Dedifferentiated amniotic fluid mesenchymal stem cell (primary cell): ENCODE measurements around the gene ARID2.

Experiments used
- DNase-seq: peaks from one replicate; pipeline ENCODE4 v3.0.0-alpha.2; 2016; ENCODE audit errors: extremely low spot score

Gene ARID2, protein sequence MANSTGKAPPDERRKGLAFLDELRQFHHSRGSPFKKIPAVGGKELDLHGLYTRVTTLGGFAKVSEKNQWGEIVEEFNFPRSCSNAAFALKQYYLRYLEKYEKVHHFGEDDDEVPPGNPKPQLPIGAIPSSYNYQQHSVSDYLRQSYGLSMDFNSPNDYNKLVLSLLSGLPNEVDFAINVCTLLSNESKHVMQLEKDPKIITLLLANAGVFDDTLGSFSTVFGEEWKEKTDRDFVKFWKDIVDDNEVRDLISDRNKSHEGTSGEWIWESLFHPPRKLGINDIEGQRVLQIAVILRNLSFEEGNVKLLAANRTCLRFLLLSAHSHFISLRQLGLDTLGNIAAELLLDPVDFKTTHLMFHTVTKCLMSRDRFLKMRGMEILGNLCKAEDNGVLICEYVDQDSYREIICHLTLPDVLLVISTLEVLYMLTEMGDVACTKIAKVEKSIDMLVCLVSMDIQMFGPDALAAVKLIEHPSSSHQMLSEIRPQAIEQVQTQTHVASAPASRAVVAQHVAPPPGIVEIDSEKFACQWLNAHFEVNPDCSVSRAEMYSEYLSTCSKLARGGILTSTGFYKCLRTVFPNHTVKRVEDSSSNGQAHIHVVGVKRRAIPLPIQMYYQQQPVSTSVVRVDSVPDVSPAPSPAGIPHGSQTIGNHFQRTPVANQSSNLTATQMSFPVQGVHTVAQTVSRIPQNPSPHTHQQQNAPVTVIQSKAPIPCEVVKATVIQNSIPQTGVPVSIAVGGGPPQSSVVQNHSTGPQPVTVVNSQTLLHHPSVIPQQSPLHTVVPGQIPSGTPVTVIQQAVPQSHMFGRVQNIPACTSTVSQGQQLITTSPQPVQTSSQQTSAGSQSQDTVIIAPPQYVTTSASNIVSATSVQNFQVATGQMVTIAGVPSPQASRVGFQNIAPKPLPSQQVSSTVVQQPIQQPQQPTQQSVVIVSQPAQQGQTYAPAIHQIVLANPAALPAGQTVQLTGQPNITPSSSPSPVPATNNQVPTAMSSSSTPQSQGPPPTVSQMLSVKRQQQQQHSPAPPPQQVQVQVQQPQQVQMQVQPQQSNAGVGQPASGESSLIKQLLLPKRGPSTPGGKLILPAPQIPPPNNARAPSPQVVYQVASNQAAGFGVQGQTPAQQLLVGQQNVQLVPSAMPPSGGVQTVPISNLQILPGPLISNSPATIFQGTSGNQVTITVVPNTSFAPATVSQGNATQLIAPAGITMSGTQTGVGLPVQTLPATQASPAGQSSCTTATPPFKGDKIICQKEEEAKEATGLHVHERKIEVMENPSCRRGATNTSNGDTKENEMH (N-terminal part only)

DNA sequence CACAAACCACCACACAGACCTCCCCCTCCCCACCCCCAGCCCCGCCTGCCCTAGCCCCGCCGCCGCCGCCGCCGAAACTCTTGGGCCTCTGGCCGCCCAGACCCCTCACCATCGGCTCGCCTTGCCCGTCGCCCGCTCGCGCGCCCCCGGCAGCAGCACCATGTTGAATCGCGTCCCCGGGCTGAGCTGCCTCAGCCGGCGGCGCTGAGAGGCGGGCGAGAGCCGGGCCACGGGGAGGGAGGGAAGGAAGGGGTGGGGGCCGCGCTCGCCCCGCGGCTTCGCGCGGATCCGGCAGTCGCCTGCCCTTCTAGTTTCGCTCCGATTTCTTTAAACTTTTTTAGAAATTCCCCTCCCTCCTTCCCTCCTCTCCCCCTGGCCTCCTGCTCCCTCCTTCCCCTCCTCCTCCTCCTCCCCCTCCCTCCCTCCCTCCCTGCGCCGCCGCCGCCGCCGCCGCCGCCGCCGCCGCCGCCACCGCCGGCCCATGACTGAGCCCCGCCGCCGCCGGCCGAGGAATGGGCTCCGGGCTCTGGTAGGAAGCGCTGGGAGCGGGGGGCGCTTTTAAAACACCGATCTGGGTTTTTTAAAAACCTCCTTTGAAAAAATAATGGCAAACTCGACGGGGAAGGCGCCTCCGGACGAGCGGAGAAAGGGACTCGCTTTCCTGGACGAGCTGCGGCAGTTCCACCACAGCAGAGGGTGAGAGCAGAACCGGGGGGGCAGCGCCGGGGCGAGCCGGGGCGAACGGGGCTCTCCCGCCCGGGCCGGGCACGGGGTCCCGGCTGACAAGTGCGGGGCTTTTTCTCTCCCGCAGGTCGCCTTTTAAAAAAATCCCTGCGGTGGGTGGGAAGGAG is at the start of gene ARID2:
Gene ARID2, plus strand, starts transcription at position 474 of the 851 bp plus-strand sequence. Its CDS starts 131 bp downstream, at position 605.
- DNase-seq, result peak; percentile 50

DNA sequence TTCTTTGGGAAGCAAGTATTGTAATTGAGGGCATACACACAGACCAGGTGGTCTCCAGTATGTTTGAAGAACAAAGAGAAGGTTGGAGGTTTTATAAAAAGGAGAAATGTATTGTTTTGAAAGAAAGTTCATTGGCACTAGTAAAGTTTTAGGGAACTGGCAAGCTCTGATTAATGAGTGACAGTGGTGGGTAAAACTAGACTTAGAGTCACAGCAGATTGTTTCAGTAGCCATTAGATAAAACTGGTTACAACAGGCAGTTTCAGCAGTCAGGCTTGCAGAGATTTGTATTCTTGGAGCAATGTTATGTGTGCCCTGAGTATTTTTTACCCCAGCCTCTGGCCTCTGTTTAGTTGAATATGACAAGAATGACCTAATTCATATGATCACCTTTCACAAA is 49.1 kb upstream of the ARID2 start:
- no peak for DNase-seq

DNA sequence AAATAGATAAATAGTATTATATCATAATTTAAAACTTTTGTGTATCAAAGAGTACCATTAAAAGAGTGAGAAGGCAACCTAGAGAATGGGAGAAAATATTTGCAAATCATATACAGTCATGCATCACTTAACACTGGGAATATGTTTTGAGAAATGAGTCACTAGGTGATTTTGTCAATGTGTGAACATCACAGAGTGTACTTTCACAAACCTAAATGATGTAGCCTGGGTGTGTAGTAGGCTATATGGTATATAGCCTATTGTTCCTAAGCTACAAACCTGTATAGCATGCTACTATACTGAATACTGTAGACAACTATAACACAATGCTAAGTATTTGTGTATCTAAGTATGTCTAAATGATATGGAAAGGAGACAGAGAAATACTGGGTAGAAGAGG is 48.0 kb upstream of the ARID2 start:
- DNase-seq, result no peak

DNA sequence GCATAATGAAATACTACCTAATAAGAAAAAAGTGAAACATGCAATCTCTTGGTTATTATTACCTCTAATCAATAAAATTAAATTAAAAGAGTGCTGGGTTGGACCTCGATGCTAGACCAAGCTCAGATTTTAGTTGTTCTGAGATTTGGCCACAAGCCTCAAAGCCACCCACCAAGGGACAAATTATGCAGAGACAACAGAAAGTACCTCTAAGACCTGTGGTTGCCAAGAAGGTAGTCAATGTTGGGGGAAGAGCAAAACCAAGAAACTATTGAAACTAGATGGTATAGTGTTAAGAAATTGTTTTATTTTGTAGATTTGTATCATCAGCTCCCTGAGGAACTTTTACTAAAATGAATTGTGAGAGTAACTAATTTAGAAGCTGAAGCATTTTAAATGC is 43.8 kb upstream of the ARID2 start:
- DNase-seq, result no peak

DNA sequence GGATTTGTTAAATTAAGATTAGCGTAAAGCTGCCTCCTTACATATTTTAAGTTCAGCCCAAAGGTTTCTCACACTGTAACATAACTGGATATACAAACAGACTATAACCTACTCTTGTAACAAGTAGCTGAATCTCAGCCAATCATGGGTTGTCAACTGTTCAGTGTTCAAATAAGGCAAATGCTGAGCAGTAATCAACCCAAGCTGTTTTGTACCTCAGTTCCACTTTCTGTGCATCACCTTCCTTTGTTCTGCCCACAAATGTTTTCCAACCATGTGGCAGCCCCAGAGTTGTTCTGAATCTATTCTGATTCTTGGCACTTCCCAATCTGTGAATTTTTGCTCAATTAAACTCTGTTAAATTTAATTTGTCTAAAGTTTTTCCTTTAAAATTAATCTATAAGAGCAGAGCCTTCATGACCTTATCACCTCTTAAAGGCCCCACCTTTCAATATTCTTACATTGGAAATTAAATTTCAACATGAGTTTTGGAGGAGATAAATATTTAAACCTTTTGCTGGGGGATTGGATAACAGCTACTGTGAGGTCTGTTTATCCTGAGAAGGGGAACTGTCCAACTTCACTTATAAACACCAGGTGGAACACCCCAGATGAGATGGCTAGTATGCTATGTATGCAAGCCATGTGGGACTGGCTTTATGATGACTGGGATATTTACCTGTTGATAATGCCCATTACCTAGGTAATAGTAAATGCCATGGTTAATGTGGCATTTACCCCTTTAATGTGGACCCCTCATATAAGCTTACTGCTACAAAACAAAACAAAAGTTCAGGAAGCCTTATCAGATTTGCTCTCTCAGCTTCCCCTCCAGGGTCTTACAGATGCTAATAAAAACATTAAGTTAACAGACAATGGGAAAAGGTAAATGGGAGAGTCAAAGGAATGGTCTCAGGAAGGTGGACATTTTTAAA is 42.2 kb upstream of the ARID2 start:
- DNase-seq, result no peak

DNA sequence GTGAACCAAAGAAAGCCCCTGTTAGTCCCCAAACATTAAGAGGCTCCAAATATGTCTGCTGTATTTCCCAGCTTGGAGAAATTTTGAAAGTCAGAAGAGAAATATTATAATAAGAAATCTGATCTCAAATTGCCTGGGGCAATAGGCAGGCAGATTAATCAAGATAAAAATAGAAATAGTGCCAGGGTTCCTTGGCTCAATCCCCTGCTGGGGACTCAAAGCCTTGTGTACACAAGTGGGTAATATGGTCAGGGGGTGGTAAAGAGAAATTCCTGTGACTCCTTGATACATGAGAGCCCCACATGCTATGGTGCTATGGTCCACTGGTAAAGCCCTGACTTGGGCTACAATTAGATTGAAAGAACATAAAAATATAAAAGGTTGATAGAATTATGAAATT is 41.3 kb upstream of the ARID2 start:
- DNase-seq, result peak; percentile 61

DNA sequence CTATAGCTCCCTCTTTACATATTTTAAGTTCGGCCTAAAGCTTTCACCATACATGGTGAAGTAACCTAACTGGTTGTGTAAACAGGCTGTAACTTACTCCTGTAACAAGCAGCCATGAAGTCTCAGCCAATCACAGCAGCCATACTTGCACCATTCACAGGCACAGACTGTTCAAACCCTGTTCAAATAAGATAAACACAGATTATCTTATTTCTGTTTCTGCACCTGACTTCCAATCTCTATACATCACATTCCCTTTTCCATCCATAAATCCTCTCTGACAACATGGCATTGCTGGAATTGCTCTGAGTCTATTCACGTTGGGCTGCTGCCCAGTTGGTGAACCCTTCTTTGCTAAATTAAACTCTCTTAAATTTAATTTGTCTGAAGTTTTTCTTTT is 34.5 kb upstream of the ARID2 start:
- no peak for DNase-seq

DNA sequence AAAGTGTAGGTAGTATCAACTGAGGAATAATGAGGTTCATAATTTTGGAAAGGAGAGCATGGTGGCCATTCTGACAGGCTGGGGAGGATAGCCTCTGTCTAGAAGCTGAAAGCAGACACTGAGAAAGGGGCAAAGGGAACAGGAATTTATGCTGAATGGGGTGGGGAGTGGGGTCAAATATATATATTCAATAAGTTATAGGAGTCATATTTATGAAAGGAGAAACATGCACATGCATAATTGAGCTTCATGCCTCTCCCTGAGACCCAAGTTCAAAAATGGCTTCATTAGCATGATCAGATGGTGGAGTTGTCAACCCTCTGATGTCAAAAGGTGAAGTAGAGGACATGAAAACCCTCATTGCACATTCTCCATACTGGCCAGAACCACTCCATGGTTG is 33.9 kb upstream of the ARID2 start:
- DNase-seq, result no peak

DNA sequence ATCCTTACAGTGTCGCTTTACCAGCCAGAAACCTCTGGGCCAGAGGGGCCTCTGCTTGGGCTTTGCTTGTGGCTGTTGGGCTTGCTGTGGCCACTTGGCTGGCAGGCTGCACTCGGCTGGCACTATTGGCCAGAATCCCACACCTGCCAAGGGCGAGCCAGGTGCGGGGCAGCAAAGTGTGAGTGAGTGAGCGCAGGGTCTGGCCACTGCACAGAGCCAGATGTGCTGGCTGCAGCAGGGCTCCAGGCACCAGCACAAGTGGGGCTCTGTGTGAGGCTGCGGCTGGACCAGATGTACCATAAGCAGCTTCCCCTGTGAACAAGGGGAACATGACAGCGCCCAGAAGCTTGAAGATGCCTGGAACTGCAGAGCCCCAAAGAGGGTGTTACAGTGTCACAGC is 33.5 kb upstream of the ARID2 start:
- DNase-seq, result no peak

DNA sequence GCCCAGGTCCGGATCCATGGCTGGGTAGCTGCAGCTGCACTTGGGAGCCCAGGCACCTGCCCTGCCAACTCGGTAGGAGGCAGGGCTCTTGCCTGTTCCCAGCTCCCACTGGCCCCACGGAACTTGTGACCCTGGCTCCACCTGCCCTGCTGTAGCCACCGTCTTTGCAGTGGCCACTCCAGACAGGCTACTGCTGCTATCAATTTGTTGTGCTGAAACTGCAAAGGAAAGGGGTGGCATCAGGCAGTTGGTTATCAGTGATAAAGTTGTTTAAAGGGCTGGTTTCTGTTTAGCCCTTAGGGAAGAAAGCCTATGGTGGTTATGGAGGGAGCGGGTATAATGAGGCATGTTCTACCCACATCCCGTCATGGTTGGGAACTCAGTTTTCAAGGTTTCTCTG is 32.1 kb upstream of the ARID2 start:
- no peak for DNase-seq

DNA sequence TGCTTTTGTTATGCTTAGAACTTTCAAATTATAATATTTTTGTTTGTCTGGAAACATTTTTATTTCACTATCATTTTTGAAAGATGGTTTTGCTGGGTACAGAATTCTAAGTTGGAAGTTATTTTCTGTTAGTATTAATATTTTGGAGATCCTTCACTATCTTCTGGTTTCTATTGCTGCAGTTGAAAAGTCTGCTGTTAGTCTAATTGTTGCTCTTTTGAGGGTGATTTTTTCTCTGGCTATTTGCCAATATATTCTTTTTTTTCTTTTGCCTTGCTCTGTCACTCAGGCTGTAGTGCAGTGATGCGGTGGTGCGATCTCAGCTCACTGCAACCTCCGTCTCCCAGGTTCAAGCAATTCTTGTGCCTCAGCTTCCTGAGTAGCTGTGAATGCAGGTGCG is 28.2 kb upstream of the ARID2 start:
- no peak for DNase-seq

DNA sequence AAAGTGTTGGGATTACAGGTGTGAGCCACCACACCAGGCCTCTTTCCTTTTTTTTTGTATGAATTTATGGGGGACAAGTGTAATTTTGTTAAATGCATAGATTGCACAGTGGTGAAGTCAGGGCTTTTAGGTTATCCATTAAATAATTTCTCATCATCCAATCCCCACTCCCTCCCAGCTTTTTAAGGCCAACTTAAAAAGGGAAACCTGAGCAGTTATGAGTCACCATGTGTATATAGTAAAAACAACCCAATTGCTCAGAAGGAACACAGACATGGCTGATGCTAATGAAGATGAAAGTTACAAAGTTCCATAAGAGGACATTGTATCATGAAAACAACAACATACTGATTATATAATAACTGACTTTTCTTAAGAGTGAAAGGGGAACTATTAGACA is 25.6 kb upstream of the ARID2 start:
- DNase-seq, result no peak

DNA sequence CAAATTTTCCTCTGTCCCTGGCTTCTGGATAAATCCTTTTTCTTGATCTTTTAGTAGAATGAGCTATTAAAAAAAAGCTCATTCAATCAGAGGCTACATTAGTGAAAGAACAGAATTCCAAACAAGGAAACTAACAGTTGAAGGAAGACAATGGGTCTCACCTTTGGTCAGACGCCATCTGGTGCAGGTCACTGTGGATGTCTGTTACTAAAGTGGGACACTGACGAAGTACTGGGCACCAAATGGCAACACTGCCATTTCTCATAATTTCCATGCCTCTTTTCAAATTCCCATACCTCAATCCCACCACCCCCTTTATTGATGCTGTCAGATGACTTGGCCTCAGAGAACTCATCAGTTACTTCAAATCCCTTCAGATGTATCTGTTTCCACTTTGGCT is 24.5 kb upstream of the ARID2 start:
- DNase-seq, result no peak

DNA sequence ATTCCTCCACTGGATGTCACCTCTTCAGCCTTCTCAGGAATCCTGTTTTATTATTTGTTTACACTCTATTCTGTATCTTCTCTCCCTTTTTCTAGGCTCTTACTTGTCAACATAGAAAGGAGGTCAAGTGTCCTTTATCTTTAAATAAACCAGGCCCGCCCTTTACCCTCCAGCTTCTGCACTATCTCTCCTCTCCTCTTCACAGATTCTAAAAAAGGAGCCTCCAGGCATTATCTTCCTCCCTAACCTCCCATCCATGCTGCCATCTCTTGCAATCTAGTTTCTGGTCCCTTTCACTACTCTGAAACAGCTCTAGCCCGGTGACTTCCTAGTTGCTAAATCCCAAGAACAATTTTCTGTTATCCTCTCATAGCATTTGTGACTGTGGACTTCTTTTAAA is 24.1 kb upstream of the ARID2 start:
- no peak for DNase-seq

DNA sequence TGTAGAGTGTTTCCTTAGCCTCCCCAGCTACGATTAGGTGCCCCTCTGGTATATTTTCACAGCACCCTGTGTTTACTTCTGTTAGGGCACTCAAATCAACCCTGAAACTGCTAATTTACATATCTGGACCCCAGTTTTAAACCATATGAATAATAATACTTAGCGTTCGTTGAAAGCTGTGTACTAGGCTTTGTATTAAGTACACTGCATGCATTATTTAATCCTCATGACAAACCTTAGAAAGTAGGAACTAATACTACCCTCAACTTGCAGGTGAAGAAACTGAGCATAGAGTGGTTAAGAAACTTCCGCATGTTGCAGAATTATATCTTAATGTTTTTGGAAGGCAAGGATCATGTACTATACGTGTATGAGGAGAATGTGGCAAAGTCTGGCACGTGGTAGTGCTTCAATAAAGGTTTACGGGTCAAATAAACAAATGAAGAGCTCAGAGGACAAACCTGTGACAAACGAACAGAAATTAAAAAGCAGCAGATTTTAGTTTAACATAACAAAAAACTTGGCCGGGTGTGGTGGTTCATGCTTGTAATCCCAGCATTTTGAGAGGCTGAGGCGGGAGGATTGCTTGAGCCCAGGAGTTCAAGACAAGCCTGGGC is 22.2 kb upstream of the ARID2 start:
- DNase-seq, result no peak

DNA sequence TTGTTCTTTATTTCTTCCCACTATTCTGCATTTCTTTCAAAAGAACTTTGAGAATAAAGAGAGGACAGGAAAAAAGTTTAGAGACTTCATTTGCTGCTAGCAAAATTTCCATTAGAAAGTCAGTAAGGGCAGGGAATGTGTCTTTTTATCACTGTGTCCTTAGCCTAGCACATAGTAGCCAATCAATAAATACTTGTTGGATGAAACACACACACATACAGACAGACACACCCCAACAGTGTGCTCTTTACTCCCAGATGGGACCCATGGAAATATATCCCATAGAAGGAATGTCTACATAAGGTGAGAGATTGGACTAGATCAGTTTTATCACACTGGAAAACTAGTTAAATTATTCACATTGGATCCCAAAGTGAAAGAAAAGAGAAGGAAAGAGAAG is 21.1 kb upstream of the ARID2 start:
- DNase-seq, result no peak

DNA sequence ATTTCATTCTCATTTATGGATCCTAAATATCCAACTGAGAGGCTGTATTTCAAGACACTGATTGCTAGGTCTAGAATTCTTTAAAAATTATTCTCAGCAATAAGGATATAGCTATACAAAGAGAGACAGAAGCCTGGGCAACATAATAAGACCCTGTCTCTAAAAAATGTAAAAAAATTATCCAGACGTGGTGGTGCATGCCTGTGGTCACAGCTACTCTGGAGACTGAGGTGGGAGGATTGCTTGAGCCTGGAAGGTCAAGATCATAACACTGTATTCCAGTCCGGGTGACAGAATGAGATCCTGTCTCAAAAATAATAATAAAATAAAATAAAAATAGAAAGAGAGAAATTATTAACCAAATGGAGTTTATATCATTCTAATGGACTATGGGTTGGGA is 20.6 kb upstream of the ARID2 start:
- DNase-seq, result no peak

DNA sequence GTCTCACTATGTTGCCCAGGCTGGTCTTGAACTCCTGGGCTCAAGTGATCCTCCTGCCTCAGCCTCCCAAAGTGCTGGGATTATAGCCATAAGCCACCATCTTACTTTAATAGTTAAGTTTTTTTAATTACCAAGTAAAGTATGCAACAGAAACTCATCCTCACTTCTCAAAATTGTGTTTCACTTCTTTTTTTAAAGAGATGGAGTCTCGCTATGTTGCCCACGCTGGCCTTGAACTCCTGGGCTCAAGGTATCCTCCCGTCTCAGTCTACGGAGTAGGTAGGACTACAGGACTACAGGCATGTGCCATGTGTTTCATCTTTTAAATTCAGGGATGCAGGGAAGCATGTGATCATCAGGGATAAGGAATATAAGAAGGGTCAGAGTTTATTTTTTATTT is 17.2 kb upstream of the ARID2 start:
- no peak for DNase-seq

DNA sequence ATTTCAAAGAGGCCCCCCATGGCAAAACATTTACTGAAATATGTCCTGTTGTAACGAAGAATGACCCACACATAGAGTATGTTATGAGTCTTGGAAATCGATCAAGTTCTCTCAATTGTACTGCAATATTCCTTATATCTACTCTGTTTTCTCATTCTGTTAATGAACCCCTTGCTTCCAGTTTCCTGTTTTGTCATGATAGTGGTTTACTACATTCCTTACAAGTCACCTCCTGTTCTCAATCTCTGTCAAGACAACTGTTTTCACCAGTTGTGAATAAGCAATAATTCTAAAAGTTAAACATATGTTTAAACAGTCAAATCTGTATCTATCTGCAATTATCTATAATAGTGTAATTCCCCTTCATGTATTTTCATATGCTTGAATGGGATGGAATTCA is 16.4 kb upstream of the ARID2 start:
- DNase-seq, result no peak

DNA sequence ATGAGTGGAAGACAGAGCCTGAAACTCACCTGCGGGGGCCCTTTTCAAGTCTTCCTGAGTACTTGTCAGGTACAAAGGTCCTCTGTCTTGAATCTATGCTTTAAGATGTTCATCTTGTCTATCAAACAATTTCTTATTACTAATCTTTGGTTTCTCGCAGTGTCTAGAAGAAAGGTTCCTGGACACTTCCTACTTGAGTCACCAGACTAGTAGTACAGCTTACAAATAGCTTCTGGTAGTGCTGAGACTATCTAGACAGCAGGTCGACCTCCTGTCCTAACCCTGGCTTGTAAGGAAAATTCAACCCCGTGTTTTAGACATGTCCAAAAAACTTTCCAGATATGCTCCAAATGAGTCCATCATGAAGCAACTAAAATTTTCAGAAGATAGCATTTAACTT is 11.2 kb upstream of the ARID2 start:
- DNase-seq, result no peak
